A549 (cell line): Measurements from ENCODE around the gene MRPS17. TPM values are rescaled to one million over a fixed set of nuclear protein-coding genes. Genes with fewer than 3 reads are reported as not detected.

Experiments used
- ATAC-seq, 2 experiments: fragments of 200-7000 bp in 1 of 2; fragments of >200 bp in 1 of 2; cut with Nextera tagmentation in 1 of 2; cut with Tn5 transposase in 1 of 2; 3 replicates each; pipeline versions ENCODE4 v1.8.0 to v1.9.1; 2018 to 2020; ENCODE audit warnings: mild to moderate bottlenecking in 1 of 2, moderate library complexity in 1 of 2
- CTCF ChIA-PET: fragments of 300-600 bp; sonication (Branson Sonifier 250); formaldehyde crosslinking; extraction: SDS; loops from one replicate; lab custom pipeline; 2021; ENCODE audit warnings: antibody characterized with exemption, inconsistent platforms; lab: Yijun Ruan, JAX
- POLR2A ChIA-PET: fragments of 350-600 bp; formaldehyde crosslinking; extraction: SDS; loops from one replicate; lab custom pipeline; 2021; ENCODE audit warnings: antibody characterized with exemption, inconsistent platforms; lab: Yijun Ruan, JAX
- DNase-seq, 2 experiments: peaks; one replicate each; pipeline versions ENCODE4 v3.0.0 to v3.0.0-alpha.2; 2011 to 2016; ENCODE audit warnings: low read depth in 1 of 2, low spot score in 1 of 2
- FAIRE-seq: peaks from 2 replicates; lab custom pipeline; 2011; peaks lifted over from hg19 to GRCh38; lab: Jason Lieb, UNC
- H3K27ac ChIP-seq, 2 experiments: fragments of >200 bp; sonication (Bioruptor Twin); formaldehyde crosslinking; 3 replicates each; pipeline ENCODE4 v1.5.1; 2016 to 2017
- H3K4me1 ChIP-seq: fragments of >200 bp; sonication (Bioruptor Twin); formaldehyde crosslinking; 3 replicates; pipeline ENCODE4 v1.6.1; 2016
- H3K4me2 ChIP-seq: fragments of >200 bp; sonication (Bioruptor Twin); formaldehyde crosslinking; 3 replicates; pipeline ENCODE4 v1.6.1; 2016
- H3K4me3 ChIP-seq: fragments of >200 bp; sonication (Bioruptor Twin); formaldehyde crosslinking; 3 replicates; pipeline ENCODE4 v1.5.1; 2016
- H3K9me3 ChIP-seq: fragments of >200 bp; sonication (Bioruptor Twin); formaldehyde crosslinking; 3 replicates; pipeline ENCODE4 v1.6.1; 2016
- BHLHE40 ChIP-seq: IDR thresholded peaks from 2 replicates; pipeline ENCODE4 v1.6.1; 2012; ENCODE audit warnings: low read depth, low read length, inconsistent platforms
- CBX2 ChIP-seq: fragments of 200-600 bp; sonication (generic); IDR thresholded peaks from 2 replicates; pipeline ENCODE4 v1.6.1; 2016; ENCODE audit warnings: low read depth, mild to moderate bottlenecking, borderline replicate concordance
- EHF ChIP-seq: fragments of 250-450 bp; sonication (Bioruptor Pico); IDR thresholded peaks from 2 replicates; pipeline ENCODE4 v1.5.0; 2020; ENCODE audit warnings: mild to moderate bottlenecking
- EHMT2 ChIP-seq: fragments of 200-600 bp; sonication (generic); IDR thresholded peaks from 2 replicates; pipeline ENCODE4 v1.6.1; 2016; ENCODE audit warnings: antibody characterized with exemption, low read depth, mild to moderate bottlenecking, moderate library complexity
- ELK1 ChIP-seq: fragments of 150-350 bp; IDR thresholded peaks from 2 replicates; pipeline ENCODE4 v1.6.1; 2014; ENCODE audit warnings: low read depth, mild to moderate bottlenecking, low read length
- ESRRA ChIP-seq: fragments of 150-350 bp; IDR thresholded peaks from 2 replicates; pipeline ENCODE4 v1.6.1; 2014; ENCODE audit warnings: mild to moderate bottlenecking, low read length, borderline replicate concordance
- FOSB ChIP-seq: fragments of 250-450 bp; sonication (Bioruptor Pico); IDR thresholded peaks from 2 replicates; pipeline ENCODE4 v1.5.0; 2020; ENCODE audit warnings: mild to moderate bottlenecking, moderate library complexity
- FOSL2 ChIP-seq, 2 experiments: fragments of 450-650 bp in 1 of 2; fragments of >200 bp in 1 of 2; sonication (Bioruptor Twin) in 1 of 2; formaldehyde crosslinking; IDR thresholded peaks; 2 replicates each; pipeline versions ENCODE4 v1.5.0 to v1.6.1; 2016 to 2020; ENCODE audit warnings: mild to moderate bottlenecking in 1 of 2, moderate library complexity in 1 of 2
- HMGXB4 ChIP-seq: fragments of 250-450 bp; sonication (Bioruptor Pico); IDR thresholded peaks from 2 replicates; pipeline ENCODE4 v1.5.0; 2021; ENCODE audit warnings: mild to moderate bottlenecking, moderate library complexity, borderline replicate concordance
- HOXB5 ChIP-seq: fragments of 250-450 bp; sonication (Bioruptor Pico); IDR thresholded peaks from 2 replicates; pipeline ENCODE4 v1.5.0; 2020; ENCODE audit warnings: mild to moderate bottlenecking, moderate library complexity
- JUN ChIP-seq, 2 experiments: fragments of >200 bp; sonication (Bioruptor Twin); formaldehyde crosslinking; IDR thresholded peaks; 2 replicates in 1 of 2; 3 replicates in 1 of 2; pipeline ENCODE4 v1.6.1; 2016 to 2017
- MAFK ChIP-seq: fragments of 450-650 bp; IDR thresholded peaks from 2 replicates; pipeline ENCODE4 v1.6.1; 2014; ENCODE audit not compliant: partially characterized antibody
- MAZ ChIP-seq: fragments of 150-350 bp; IDR thresholded peaks from 2 replicates; pipeline ENCODE4 v1.6.1; 2014; ENCODE audit warnings: antibody characterized with exemption, low read depth, low read length, borderline replicate concordance
- NFE2L2 ChIP-seq: fragments of 150-350 bp; conservative IDR thresholded peaks from 2 replicates; pipeline ENCODE4 v1.6.1; 2014; ENCODE audit warnings: low read length
- PBX3 ChIP-seq: IDR thresholded peaks from 2 replicates; pipeline ENCODE4 v1.6.1; 2012
- POLR2A ChIP-seq: IDR thresholded peaks from 2 replicates; pipeline ENCODE4 v1.6.1; 2012; ENCODE audit warnings: mild to moderate bottlenecking, low read length
- POLR2AphosphoS2 ChIP-seq: conservative IDR thresholded peaks from 2 replicates; pipeline ENCODE4 v1.6.1; 2012; ENCODE audit warnings: low read length, improper control_type of control experiment, inconsistent platforms
- RARB ChIP-seq: fragments of 250-450 bp; sonication (Bioruptor Pico); IDR thresholded peaks from 2 replicates; pipeline ENCODE4 v1.8.0; 2021; ENCODE audit warnings: mild to moderate bottlenecking, moderate library complexity
- RCOR1 ChIP-seq: fragments of 150-350 bp; IDR thresholded peaks from 2 replicates; pipeline ENCODE4 v1.6.1; 2014; ENCODE audit warnings: antibody characterized with exemption, low read length, low read depth
- SMC3 ChIP-seq: fragments of >200 bp; sonication (Bioruptor Twin); formaldehyde crosslinking; IDR thresholded peaks from 3 replicates; pipeline ENCODE4 v1.6.1; 2018; ENCODE audit warnings: inconsistent platforms
- SREBF2 ChIP-seq: fragments of 450-650 bp; IDR thresholded peaks from 2 replicates; pipeline ENCODE4 v1.6.1; 2014; ENCODE audit warnings: mild to moderate bottlenecking, moderate library complexity
- TFCP2L1 ChIP-seq: fragments of 250-450 bp; sonication (Bioruptor Pico); IDR thresholded peaks from 2 replicates; pipeline ENCODE4 v1.5.0; 2021; ENCODE audit warnings: mild to moderate bottlenecking
- TP53 ChIP-seq: fragments of 250-450 bp; sonication (Bioruptor Pico); IDR thresholded peaks from 2 replicates; pipeline ENCODE4 v1.5.0; 2021; ENCODE audit warnings: mild to moderate bottlenecking, moderate library complexity
- ZNF302 ChIP-seq: fragments of 250-450 bp; sonication (Bioruptor Pico); IDR thresholded peaks from 2 replicates; pipeline ENCODE4 v1.9.0; 2021; ENCODE audit warnings: inconsistent platforms, mild to moderate bottlenecking, moderate library complexity
- ZSCAN20 ChIP-seq: fragments of 250-450 bp; sonication (Bioruptor Pico); IDR thresholded peaks from 2 replicates; pipeline ENCODE4 v1.8.0; 2022; ENCODE audit warnings: mild to moderate bottlenecking, moderate library complexity
- WGBS: methylation state at CpG from one replicate; pipeline ENCODE4 v1.1.6; 2017; ENCODE audit errors: missing lambda C conversion rate; 5-methylcytosine and 5-hydroxymethylcytosine counted together
- polyA plus RNA-seq, 4 experiments: library from polyadenylated mRNA; depleted of rRNA in 3 of 4; stranded (reverse); fragments of >200 nt; fragmentation: RNase III in 1 of 4; extraction: RNeasy Plus Mini Kit Qiagen cat#74134 plus additional on column Dnase treatment in 1 of 4; gene quantifications; 2 replicates in 3 of 4; 3 replicates in 1 of 4; pipeline ENCODE4 v1.2.3, GENCODE V29; 2011 to 2017

MRPS17 gene
- polyA plus RNA-seq, 2 of the 4 experiments (the other 2 are of a cell fraction): 29.1 to 33.0 TPM

GRCh38 chr7:55992346-55992745 lies 40.7 kb downstream of the MRPS17 start:
- DNase-seq: no peak
- H3K4me2 ChIP-seq: no peak overlapping the region
- no peak overlapping the region for H3K27ac ChIP-seq
- POLR2A ChIA-PET: no interaction called here
- TF ChIP-seq EHMT2 (no peak), POLR2AphosphoS2 (no peak), RCOR1 (no peak), PBX3 (no peak), FOSB (CRISPR knock-in tag) (no peak), EHF (CRISPR knock-in tag) (no peak), BHLHE40 (no peak), HMGXB4 (CRISPR knock-in tag) (no peak), POLR2A (no peak), TP53 (CRISPR knock-in tag) (no peak), ELK1 (no peak)
- TF ChIP-seq, all 56 proteins: peak for 0
- H3K4me1 ChIP-seq: no peaks in the 10 kb centered on the region
- no peaks in the 10 kb centered on the region for H3K9me3 ChIP-seq
- CTCF ChIA-PET: no interaction called here
- no peak for FAIRE-seq
- WGBS: 80% methylated on average over 3 of the region's 3 CpGs
- H3K4me3 ChIP-seq: no peak overlapping the region
- no peak for ATAC-seq

- H3K4me2 ChIP-seq: no peak overlapping the region
- POLR2A ChIA-PET: no interaction called here
- DNase-seq (no peak), ATAC-seq (no peak), FAIRE-seq (no peak)
- H3K4me1 ChIP-seq: no peaks in the 10 kb centered on the region
- CTCF ChIA-PET: interaction anchor here (1.3 to 1.5 kb wide), 2 partner anchors 32 to 77 kb away, joined by 3 to 5 read pairs; no protein-coding TSS in a partner anchor
- no peak overlapping the region for H3K4me3 ChIP-seq
- 89% methylated on average over 8 of the region's 8 CpGs for WGBS
- TF ChIP-seq ESRRA (no peak), POLR2AphosphoS2 (no peak), HMGXB4 (CRISPR knock-in tag) (no peak), ZNF302 (CRISPR knock-in tag) (no peak), JUN (IDR thresholded peaks at IDR 0.05) (no peak), ZSCAN20 (no peak), MAZ (no peak), FOSL2 (IDR thresholded peaks at IDR 0.05) (no peak), FOSL2 (CRISPR knock-in tag; IDR thresholded peaks at IDR 0.05) (no peak), TP53 (CRISPR knock-in tag) (no peak), MAFK (no peak), TFCP2L1 (no peak), NFE2L2 (no peak), CBX2 (no peak), HOXB5 (CRISPR knock-in tag) (no peak), SREBF2 (no peak), RARB (no peak), SMC3 (no peak)
- TF ChIP-seq, all 56 proteins: peak for 0
- no peaks in the 10 kb centered on the region for H3K9me3 ChIP-seq
- no peak overlapping the region for H3K27ac ChIP-seq
Measured at GRCh38 chr7:55996856-55997500, 45.3 kb downstream of the MRPS17 start.
